ENCODE measurements around the gene NUDT17. TPM values are rescaled to one million over a fixed set of nuclear protein-coding genes. Genes with fewer than 3 reads are reported as not detected.
A peak's percentile ranks its signal among the peaks of the same experiment; 100 is the strongest.
"Not testable (repeated sequence)": the region's sequence is repeated elsewhere in the genome, so short reads cannot be mapped to it uniquely, and the experiment has no call there.

The NUDT17 gene
- total and polyA plus RNA-seq, 2 experiments from 2014 or later: 9.5 to 12.0 TPM

- Histone ChIP-seq H2AFZ (no peak overlapping the region), H3K9me3 (ENCODE audit: low read depth) (no peaks in the 10 kb centered on the region), H3K27me3 (replicated peaks; ENCODE audit: insufficient read depth) (no peaks in the 10 kb centered on the region), H3K4me3 (no peak overlapping the region), H3F3A (ENCODE audit: insufficient read depth) (no peaks in the 10 kb centered on the region; the same call in 1 of the 2 replicates), H4K20me1 (ENCODE audit: insufficient read depth) (peaks cover 11% of the 10 kb centered on the region), H3K9me2 (ENCODE audit: insufficient read depth) (no peaks in the 10 kb centered on the region), H3K4me1 (ENCODE audit: insufficient read depth) (peaks cover 37% of the 10 kb centered on the region), H3K36me3 (ENCODE audit: low read depth) (no peaks in the 10 kb centered on the region), H3K4me2 (ENCODE audit: unreplicated experiment) (peak overlapping the region; percentile 2), H3K27ac (no peak overlapping the region; the same call in 1 of the 2 replicates), H3K79me2 (ENCODE audit: insufficient read depth) (peaks cover 93% of the 10 kb centered on the region), H3K9ac (no peak overlapping the region)
- WGBS, 2 experiments (ENCODE audit: low coverage in 1 of 2, low lambda C conversion rate in 2 of 2, missing lambda C conversion rate in 2 of 2): 6 to 15% methylated on average over 1 of the region's 1 CpG
- DNase-seq: peak; percentile 59
- in situ Hi-C loops (cut with MboI): no loop called here
- TF ChIP-seq EZH2phosphoT487 (IDR thresholded peaks at IDR 0.05; ENCODE audit: insufficient read depth, low read depth) (no peak), EZH2 (IDR thresholded peaks at IDR 0.05; ENCODE audit: insufficient read depth, poor library complexity, severe bottlenecking) (no peak)
Measured at GRCh38 chr1:145805057-145805456, 40.4 kb upstream of the NUDT17 start.

- peaks cover 25% of the 10 kb centered on the region for H3K4me1 ChIP-seq (ENCODE audit: insufficient read depth)
- H3K36me3 ChIP-seq (ENCODE audit: low read depth): no peaks in the 10 kb centered on the region
- no peak overlapping the region for H2AFZ ChIP-seq
- no peak overlapping the region for H3K4me2 ChIP-seq (ENCODE audit: unreplicated experiment)
- DNase-seq: no peak
- no peaks in the 10 kb centered on the region for H3K9me3 ChIP-seq (ENCODE audit: low read depth)
- no peak overlapping the region for H3K9ac ChIP-seq
- no peaks in the 10 kb centered on the region for H3K9me2 ChIP-seq (ENCODE audit: insufficient read depth)
- peaks cover 11% of the 10 kb centered on the region for H4K20me1 ChIP-seq (ENCODE audit: insufficient read depth)
- no peak for TF ChIP-seq EZH2phosphoT487 (IDR thresholded peaks at IDR 0.05; ENCODE audit: insufficient read depth, low read depth)
- TF ChIP-seq EZH2 (IDR thresholded peaks at IDR 0.05; ENCODE audit: insufficient read depth, poor library complexity, severe bottlenecking): no peak
- no peak overlapping the region for H3K4me3 ChIP-seq
- in situ Hi-C loops (cut with MboI): no loop called here
- H3K27ac ChIP-seq: no peak overlapping the region
- peaks cover 83% of the 10 kb centered on the region for H3K79me2 ChIP-seq (ENCODE audit: insufficient read depth)
- no peaks in the 10 kb centered on the region for H3K27me3 ChIP-seq (replicated peaks; ENCODE audit: insufficient read depth)
- H3F3A ChIP-seq (ENCODE audit: insufficient read depth): no peaks in the 10 kb centered on the region
- WGBS, 2 experiments (ENCODE audit: low coverage in 1 of 2, low lambda C conversion rate in 2 of 2, missing lambda C conversion rate in 2 of 2): 92 to 93% methylated on average over 4 of the region's 4 CpGs
Measured at GRCh38 chr1:145806408-145806807, 39.0 kb upstream of the NUDT17 start.

GRCh38 chr1:145806844-145807243, 38.6 kb upstream of the NUDT17 start:
- H4K20me1 ChIP-seq (ENCODE audit: insufficient read depth): peaks cover 11% of the 10 kb centered on the region
- WGBS, 2 experiments (ENCODE audit: low coverage in 1 of 2, low lambda C conversion rate in 2 of 2, missing lambda C conversion rate in 2 of 2): 95 to 96% methylated on average over 7 of the region's 7 CpGs

GRCh38 chr1:145812977-145813810, 32.2 kb upstream of the NUDT17 start:
- Histone ChIP-seq H3K4me3 (peak overlapping the region; percentile 60), H3K79me2 (ENCODE audit: insufficient read depth) (peaks cover 31% of the 10 kb centered on the region), H3K4me2 (ENCODE audit: unreplicated experiment) (peak overlapping the region; percentile 68), H3K27ac (peak overlapping the region; percentile 57), H3K9ac (peak overlapping the region; percentile 57)
- H3K9me2 ChIP-seq (ENCODE audit: insufficient read depth); H2AFZ ChIP-seq; H3K9me3 ChIP-seq (ENCODE audit: low read depth); H3F3A ChIP-seq (ENCODE audit: insufficient read depth); in situ Hi-C loops (cut with MboI); H3K36me3 ChIP-seq (ENCODE audit: low read depth); H4K20me1 ChIP-seq (ENCODE audit: insufficient read depth); H3K4me1 ChIP-seq (ENCODE audit: insufficient read depth); H3K27me3 ChIP-seq (replicated peaks; ENCODE audit: insufficient read depth); DNase-seq: not testable (repeated sequence)
- WGBS, 2 experiments (ENCODE audit: low coverage in 1 of 2, low lambda C conversion rate in 2 of 2, missing lambda C conversion rate in 2 of 2): 0 to 3% methylated on average over 6 of the region's 6 CpGs

More at GRCh38 chr1:145806844-145807243, 38.6 kb upstream of the NUDT17 start:
- H3K4me2 ChIP-seq (ENCODE audit: unreplicated experiment): no peak overlapping the region
- in situ Hi-C loops (cut with MboI): no loop called here
- peaks cover 23% of the 10 kb centered on the region for H3K4me1 ChIP-seq (ENCODE audit: insufficient read depth)
- DNase-seq: no peak
- H3K27me3 ChIP-seq (replicated peaks; ENCODE audit: insufficient read depth): no peaks in the 10 kb centered on the region
- no peak overlapping the region for H3K4me3 ChIP-seq
- no peak overlapping the region for H3K27ac ChIP-seq
- no peak overlapping the region for H3K9ac ChIP-seq
- no peak for TF ChIP-seq EZH2phosphoT487 (IDR thresholded peaks at IDR 0.05; ENCODE audit: insufficient read depth, low read depth)
- TF ChIP-seq EZH2 (IDR thresholded peaks at IDR 0.05; ENCODE audit: insufficient read depth, poor library complexity, severe bottlenecking): no peak
- no peaks in the 10 kb centered on the region for H3K36me3 ChIP-seq (ENCODE audit: low read depth)
- no peaks in the 10 kb centered on the region for H3F3A ChIP-seq (ENCODE audit: insufficient read depth)
- no peak overlapping the region for H2AFZ ChIP-seq
- peaks cover 79% of the 10 kb centered on the region for H3K79me2 ChIP-seq (ENCODE audit: insufficient read depth)
- no peaks in the 10 kb centered on the region for H3K9me3 ChIP-seq (ENCODE audit: low read depth)
- H3K9me2 ChIP-seq (ENCODE audit: insufficient read depth): no peaks in the 10 kb centered on the region

GRCh38 chr1:145818095-145818494, 27.3 kb upstream of the NUDT17 start:
- H2AFZ ChIP-seq; H3K9me2 ChIP-seq (ENCODE audit: insufficient read depth); H3F3A ChIP-seq (ENCODE audit: insufficient read depth); in situ Hi-C loops (cut with MboI); H4K20me1 ChIP-seq (ENCODE audit: insufficient read depth); H3K36me3 ChIP-seq (ENCODE audit: low read depth); H3K4me1 ChIP-seq (ENCODE audit: insufficient read depth); H3K27me3 ChIP-seq (replicated peaks; ENCODE audit: insufficient read depth); H3K9me3 ChIP-seq (ENCODE audit: low read depth): not testable (repeated sequence)
- peak overlapping the region; percentile 78 for H3K27ac ChIP-seq
- peak overlapping the region; percentile 61 for H3K4me3 ChIP-seq
- peak; percentile 65 for DNase-seq
- H3K4me2 ChIP-seq (ENCODE audit: unreplicated experiment): peak overlapping the region; percentile 80
- H3K9ac ChIP-seq: peak overlapping the region; percentile 53; the same call in 1 of the 2 replicates
- peaks cover 37% of the 10 kb centered on the region for H3K79me2 ChIP-seq (ENCODE audit: insufficient read depth)
- WGBS, 2 experiments (ENCODE audit: low coverage in 1 of 2, low lambda C conversion rate in 2 of 2, missing lambda C conversion rate in 2 of 2): 0 to 2% methylated on average over 4 of the region's 6 CpGs

- DNase-seq; in situ Hi-C loops (cut with MboI); H3K9ac ChIP-seq; H3K27me3 ChIP-seq (replicated peaks; ENCODE audit: insufficient read depth); H2AFZ ChIP-seq; H3K9me2 ChIP-seq (ENCODE audit: insufficient read depth); H4K20me1 ChIP-seq (ENCODE audit: insufficient read depth); H3K9me3 ChIP-seq (ENCODE audit: low read depth): not testable (repeated sequence)
- Histone ChIP-seq H3K4me1 (ENCODE audit: insufficient read depth) (peaks cover 15% of the 10 kb centered on the region), H3K79me2 (ENCODE audit: insufficient read depth) (peaks cover 58% of the 10 kb centered on the region), H3K4me2 (ENCODE audit: unreplicated experiment) (peak overlapping the region; percentile 53), H3K4me3 (peak overlapping the region; percentile 53; the same call in 1 of the 2 replicates), H3F3A (ENCODE audit: insufficient read depth) (peaks cover 15% of the 10 kb centered on the region), H3K27ac (peak overlapping the region; percentile 33; the same call in 1 of the 2 replicates), H3K36me3 (ENCODE audit: low read depth) (peaks cover 22% of the 10 kb centered on the region)
- WGBS, 2 experiments (ENCODE audit: low coverage in 1 of 2, low lambda C conversion rate in 2 of 2, missing lambda C conversion rate in 2 of 2): 0% methylated on average over 1 of the region's 16 CpGs; no CpG with 5 or more reads in 1 of the 2 experiments
Measured at GRCh38 chr1:145822779-145823331, 22.6 kb upstream of the NUDT17 start.
